DMS53 treated with DMSO at 0.1 percent for 48 hours (cell line): ENCODE measurements around the gene CCDC88C.
"Not testable (repeated sequence)": the region's sequence is repeated elsewhere in the genome, so short reads cannot be mapped to it uniquely, and the experiment has no call there.

ENCODE experiments used
- DNase-seq: peaks from one replicate; lab custom pipeline; 2025; ENCODE audit not compliant: unreplicated experiment; lab: John Stamatoyannopoulos, UW

The CCDC88C gene

GRCh38 chr14:91229743-91230200 lies 187.8 kb downstream of the CCDC88C start:
- no peak for DNase-seq

- no peak for DNase-seq
Observed at GRCh38 chr14:91229005-91229382, 188.6 kb downstream of the CCDC88C start.

- DNase-seq, result no peak
Observed at GRCh38 chr14:91228112-91229004, 189.3 kb downstream of the CCDC88C start.

DNA sequence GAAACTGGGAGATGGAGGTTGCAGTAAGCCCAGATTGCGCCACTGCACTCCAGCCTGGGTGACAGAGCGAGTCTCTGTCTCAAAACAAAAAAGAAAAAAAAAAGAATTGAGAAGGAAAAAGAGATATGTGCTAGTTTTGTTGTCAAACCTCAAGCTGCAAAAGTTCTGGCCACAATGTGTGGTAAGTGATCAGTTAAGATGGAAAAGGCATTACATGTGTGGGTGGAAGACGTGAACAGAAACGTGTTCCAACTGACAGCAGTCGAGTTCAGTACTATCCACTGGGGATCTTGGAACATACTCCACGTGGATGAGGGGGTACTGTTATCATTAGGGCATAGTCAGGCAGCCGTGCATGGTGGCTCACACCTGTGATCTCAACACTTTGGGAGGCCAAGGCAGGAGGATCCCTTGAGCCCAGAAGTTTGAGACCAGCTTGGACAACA lies 190.4 kb downstream of the CCDC88C start:
- no peak for DNase-seq

- not testable (repeated sequence) for DNase-seq
Observed at GRCh38 chr14:91226360-91226759, 191.3 kb downstream of the CCDC88C start.

GRCh38 chr14:91225025-91225424 lies 192.6 kb downstream of the CCDC88C start:
- peak; percentile 78 for DNase-seq

DNA sequence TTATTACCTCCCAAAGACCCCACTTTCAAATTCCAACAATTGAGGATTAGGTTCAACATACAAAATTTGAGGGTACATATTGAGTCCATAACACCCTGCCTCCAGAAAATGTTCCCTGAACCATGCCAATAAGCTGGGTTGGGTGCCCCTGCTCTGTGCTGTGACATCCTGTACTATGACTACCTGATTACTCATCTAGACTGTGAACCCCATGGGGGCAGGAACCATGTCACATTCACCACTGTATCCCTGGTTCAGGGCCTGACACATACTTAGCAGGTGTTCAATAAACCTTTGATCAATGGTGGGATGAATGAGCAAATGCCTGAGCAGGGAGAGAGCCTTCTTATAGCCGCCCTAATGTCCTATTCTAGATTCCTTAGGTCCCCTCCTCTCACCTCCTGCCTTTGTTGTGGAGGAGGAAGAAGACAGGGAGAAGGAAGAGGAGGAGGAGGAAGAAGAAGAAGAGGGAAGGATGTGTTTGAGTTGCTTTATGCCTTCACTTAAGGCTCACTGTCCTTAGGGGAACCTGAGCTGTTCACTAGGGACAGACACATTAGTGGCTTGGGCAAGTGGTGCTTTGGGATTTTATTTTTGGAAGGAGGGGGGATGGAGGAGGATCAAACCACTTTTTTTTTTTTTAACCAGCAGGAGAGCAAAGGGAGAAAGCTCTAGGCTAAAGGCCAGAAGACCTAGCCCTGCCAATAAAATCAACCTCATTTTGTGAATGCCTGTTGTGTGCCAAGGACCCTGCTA lies 194.4 kb downstream of the CCDC88C start:
- no peak for DNase-seq
